KMS-11 (cell line): ENCODE data around the gene GOLGA6L7.

Source experiments
- H2AFZ ChIP-seq: fragments of 200-600 bp; sonication (generic); 2 replicates; pipeline ENCODE4 v1.6.1; 2016; ENCODE audit warnings: antibody characterized with exemption, mixed run types, low read depth
- H3K27ac ChIP-seq: fragments of 200-600 bp; sonication (generic); 2 replicates; pipeline ENCODE4 v1.6.1; 2016; ENCODE audit warnings: mild to moderate bottlenecking, mixed run types
- H3K27me3 ChIP-seq: fragments of 200-600 bp; sonication (generic); 2 replicates; pipeline ENCODE4 v1.6.1; 2017; ENCODE audit warnings: mild to moderate bottlenecking, low read depth, mixed run types, moderate library complexity; ENCODE audit not compliant: insufficient read depth
- H3K36me3 ChIP-seq: fragments of 200-600 bp; sonication (generic); 2 replicates; pipeline ENCODE4 v1.6.1; 2017; ENCODE audit warnings: mild to moderate bottlenecking, mixed run types; ENCODE audit not compliant: insufficient read depth
- H3K4me1 ChIP-seq: fragments of 200-600 bp; sonication (generic); 2 replicates; pipeline ENCODE4 v1.6.1; 2016; ENCODE audit warnings: mild to moderate bottlenecking, low read depth, mixed run types; ENCODE audit not compliant: poor library complexity, severe bottlenecking
- H3K4me2 ChIP-seq: fragments of 200-600 bp; sonication (generic); 2 replicates; pipeline ENCODE4 v1.7.0; 2016; ENCODE audit warnings: mild to moderate bottlenecking, mixed run types
- H3K4me3 ChIP-seq: fragments of 200-600 bp; sonication (generic); IDR thresholded peaks from 2 replicates; pipeline ENCODE4 v1.6.1; 2017; ENCODE audit warnings: low read depth, low read length, mixed read lengths; ENCODE audit not compliant: insufficient read depth
- H3K79me2 ChIP-seq: fragments of 200-600 bp; sonication (generic); 2 replicates; pipeline ENCODE4 v1.6.1; 2016; ENCODE audit warnings: low read depth, mixed run types; ENCODE audit not compliant: insufficient read depth
- H3K9ac ChIP-seq: fragments of 200-600 bp; sonication (generic); 2 replicates; pipeline ENCODE4 v1.6.1; 2016; ENCODE audit warnings: mild to moderate bottlenecking, mixed run types
- H4K20me1 ChIP-seq: fragments of 200-600 bp; sonication (generic); 2 replicates; pipeline ENCODE4 v1.6.1; 2016; ENCODE audit warnings: mild to moderate bottlenecking, mixed run types; ENCODE audit not compliant: insufficient read depth
- TF ChIP-seq, protein P1 (sequence below): fragments of 200-600 bp; sonication (generic); conservative IDR thresholded peaks from 2 replicates; pipeline ENCODE4 v1.6.1; 2017; ENCODE audit warnings: low read depth, mild to moderate bottlenecking, antibody characterized with exemption, low read length, moderate library complexity, mixed read lengths

Gene GOLGA6L7

DNA sequence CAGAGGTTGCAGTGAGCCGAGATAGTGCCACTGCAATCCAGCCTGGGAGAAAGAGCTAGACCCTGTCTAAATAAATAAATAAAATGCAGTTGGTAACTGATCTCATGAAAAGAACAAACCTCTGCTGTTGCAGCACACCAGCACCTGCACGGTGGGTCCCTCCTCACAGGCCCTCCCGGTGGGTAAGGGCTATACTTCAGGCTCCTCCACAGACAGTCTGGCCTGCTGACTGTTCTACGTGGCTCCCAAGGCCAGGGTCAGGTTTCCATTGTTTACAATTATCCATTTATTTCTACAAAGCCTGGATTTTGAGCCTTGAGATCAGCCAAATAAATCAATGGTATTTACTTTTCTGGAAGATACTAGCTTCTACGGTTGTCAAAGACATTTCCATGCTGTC, 32.2 kb upstream of the GOLGA6L7 start:
- H3K36me3 ChIP-seq = no peaks in the 10 kb centered on the region
- H3K79me2 ChIP-seq = no peaks in the 10 kb centered on the region
- no peak overlapping the region for H3K9ac ChIP-seq
- H3K4me1 ChIP-seq = no peaks in the 10 kb centered on the region
- no peak overlapping the region for H3K4me2 ChIP-seq
- H3K4me3 ChIP-seq = no peak overlapping the region
- no peaks in the 10 kb centered on the region for H3K27me3 ChIP-seq
- H4K20me1 ChIP-seq = no peaks in the 10 kb centered on the region
- H2AFZ ChIP-seq = no peak overlapping the region
- H3K27ac ChIP-seq = no peak overlapping the region
- TF ChIP-seq, protein P1, sequence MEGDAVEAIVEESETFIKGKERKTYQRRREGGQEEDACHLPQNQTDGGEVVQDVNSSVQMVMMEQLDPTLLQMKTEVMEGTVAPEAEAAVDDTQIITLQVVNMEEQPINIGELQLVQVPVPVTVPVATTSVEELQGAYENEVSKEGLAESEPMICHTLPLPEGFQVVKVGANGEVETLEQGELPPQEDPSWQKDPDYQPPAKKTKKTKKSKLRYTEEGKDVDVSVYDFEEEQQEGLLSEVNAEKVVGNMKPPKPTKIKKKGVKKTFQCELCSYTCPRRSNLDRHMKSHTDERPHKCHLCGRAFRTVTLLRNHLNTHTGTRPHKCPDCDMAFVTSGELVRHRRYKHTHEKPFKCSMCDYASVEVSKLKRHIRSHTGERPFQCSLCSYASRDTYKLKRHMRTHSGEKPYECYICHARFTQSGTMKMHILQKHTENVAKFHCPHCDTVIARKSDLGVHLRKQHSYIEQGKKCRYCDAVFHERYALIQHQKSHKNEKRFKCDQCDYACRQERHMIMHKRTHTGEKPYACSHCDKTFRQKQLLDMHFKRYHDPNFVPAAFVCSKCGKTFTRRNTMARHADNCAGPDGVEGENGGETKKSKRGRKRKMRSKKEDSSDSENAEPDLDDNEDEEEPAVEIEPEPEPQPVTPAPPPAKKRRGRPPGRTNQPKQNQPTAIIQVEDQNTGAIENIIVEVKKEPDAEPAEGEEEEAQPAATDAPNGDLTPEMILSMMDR = no peak

DNA sequence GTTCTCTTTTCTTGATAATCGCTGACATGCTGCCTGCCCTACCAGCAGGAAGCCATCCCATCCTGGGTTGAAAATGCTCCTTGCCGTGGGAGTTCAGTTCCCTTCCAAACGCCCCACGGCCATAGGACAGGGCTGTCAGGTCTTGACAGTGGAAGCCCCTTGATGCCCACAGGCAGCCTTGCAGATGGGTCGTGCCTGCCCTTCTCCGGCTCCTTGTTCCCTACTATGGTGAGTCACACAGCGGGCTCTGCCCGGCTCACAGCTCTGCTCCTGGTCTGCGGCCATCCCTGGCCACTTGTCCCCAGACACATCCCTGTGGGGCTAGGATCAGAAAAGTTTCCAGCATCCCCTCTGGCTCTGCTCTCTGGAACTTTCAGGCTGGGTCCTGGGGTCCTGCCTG, 31.1 kb upstream of the GOLGA6L7 start:
- H3K9ac ChIP-seq = no peak overlapping the region
- H2AFZ ChIP-seq = no peak overlapping the region

DNA sequence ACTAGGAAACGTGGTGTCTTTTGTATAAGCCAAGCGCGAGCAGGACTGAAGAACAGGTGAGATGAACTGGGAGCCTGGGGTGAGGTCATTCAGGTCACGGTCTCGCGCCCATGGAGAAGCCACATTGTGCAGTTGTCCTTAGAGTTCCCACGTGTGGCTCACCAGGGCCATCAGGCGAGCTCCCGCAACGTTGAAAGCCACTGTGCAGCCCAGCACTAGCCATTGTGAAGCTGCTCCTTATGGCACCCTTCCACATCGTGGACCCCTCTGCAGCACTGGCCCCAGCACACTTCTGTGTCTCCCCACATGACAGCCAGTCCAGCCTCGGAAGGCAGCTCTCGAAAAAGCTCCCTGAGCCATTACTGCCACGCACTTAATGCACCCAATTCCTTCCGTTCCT, 29.8 kb upstream of the GOLGA6L7 start:
- no peak overlapping the region for H3K4me3 ChIP-seq
- H3K4me1 ChIP-seq = no peaks in the 10 kb centered on the region
- no peaks in the 10 kb centered on the region for H3K79me2 ChIP-seq
- no peaks in the 10 kb centered on the region for H3K27me3 ChIP-seq
- no peaks in the 10 kb centered on the region for H4K20me1 ChIP-seq
- H2AFZ ChIP-seq = no peak overlapping the region
- no peak overlapping the region for H3K9ac ChIP-seq
- no peaks in the 10 kb centered on the region for H3K36me3 ChIP-seq
- no peak overlapping the region for H3K27ac ChIP-seq
- no peak overlapping the region for H3K4me2 ChIP-seq
- TF ChIP-seq, protein P1 = no peak

More for the DNA sequence above, 31.1 kb upstream of the GOLGA6L7 start:
- Histone ChIP-seq H3K4me1 (no peaks in the 10 kb centered on the region), H3K79me2 (no peaks in the 10 kb centered on the region), H3K27ac (no peak overlapping the region), H3K27me3 (no peaks in the 10 kb centered on the region), H3K4me2 (no peak overlapping the region), H3K36me3 (no peaks in the 10 kb centered on the region), H3K4me3 (no peak overlapping the region), H4K20me1 (no peaks in the 10 kb centered on the region)
- TF ChIP-seq, protein P1 = no peak

DNA sequence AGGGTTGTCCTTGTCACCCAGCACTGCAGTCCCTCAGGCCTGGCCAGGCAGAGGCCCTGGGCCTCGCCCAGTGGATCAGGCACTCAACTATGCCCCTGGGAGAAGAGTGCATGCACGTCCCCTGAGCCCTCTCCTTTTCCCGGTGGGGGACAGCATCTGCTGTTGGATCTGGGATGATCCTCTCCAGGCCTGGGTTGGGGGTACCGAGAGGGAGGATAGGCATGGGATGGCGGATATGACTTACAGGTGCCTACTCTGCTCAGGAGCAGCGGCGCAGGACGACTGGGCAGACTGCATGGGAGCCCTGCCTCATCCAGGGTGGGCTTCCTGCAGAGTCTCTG, 28.4 kb upstream of the GOLGA6L7 start:
- Histone ChIP-seq H4K20me1 (no peaks in the 10 kb centered on the region), H3K79me2 (no peaks in the 10 kb centered on the region), H3K4me2 (no peak overlapping the region), H3K36me3 (no peaks in the 10 kb centered on the region), H3K4me3 (no peak overlapping the region), H3K27me3 (no peaks in the 10 kb centered on the region), H3K4me1 (no peaks in the 10 kb centered on the region), H2AFZ (no peak overlapping the region), H3K9ac (no peak overlapping the region), H3K27ac (no peak overlapping the region)
- TF ChIP-seq, protein P1 = no peak
